GM19455 (cell line): ENCODE data around the gene KRT76.

ENCODE experiments used
- ATAC-seq: cut with Tn5 transposase; IDR thresholded peaks from one replicate; pipeline ENCODE4 v1.9.1; 2021; ENCODE audit not compliant: unreplicated experiment

KRT76 gene

DNA sequence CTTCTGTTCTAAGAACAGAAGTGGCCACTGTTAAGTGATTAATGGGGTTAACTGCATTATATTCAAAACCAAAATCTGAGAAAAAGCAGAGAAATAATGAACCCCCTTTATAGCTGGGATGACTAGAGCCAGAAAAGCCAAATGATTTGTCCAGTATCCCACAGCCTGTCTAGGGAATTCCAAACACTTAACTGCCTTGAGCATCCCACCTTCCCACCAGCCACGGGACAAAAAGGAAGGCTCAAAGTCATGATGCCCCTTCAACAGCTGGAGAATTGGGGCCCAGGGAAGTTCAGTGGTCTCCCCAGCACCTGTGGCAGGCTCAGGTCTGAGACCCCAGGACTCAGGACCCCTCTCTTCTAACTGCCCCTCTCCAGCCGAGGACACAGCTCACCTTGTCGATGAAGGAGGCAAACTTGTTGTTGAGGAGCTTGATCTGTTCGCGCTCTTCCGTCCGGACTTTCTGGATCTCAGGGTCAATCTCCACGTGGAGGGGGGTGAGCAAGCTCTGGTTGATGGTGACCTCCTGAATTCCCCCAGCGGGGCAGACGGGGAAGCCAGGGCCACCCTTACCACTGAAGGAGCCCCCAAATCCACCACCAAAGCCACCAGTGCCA is 36.2 kb upstream of the KRT76 start:
- ATAC-seq = no peak

DNA sequence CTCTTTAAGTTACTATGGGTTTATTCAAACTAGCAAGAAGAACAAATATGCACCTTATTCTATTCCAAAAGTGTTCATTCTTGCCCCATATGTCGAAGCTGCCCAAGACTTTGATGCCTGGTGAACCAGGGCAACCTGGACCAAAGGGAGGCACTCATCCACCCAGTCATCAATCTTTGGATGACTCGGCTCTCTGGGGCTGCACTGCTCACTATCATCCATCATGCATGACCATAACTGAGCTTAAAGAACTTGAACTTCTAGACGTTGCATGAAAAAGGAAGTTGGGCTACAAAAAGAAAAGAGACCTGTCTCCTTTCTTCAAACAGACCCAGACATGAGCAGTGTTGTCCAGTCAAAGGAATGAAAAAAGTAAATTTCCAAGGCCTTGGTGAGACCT is 35.6 kb upstream of the KRT76 start:
- ATAC-seq = no peak

DNA sequence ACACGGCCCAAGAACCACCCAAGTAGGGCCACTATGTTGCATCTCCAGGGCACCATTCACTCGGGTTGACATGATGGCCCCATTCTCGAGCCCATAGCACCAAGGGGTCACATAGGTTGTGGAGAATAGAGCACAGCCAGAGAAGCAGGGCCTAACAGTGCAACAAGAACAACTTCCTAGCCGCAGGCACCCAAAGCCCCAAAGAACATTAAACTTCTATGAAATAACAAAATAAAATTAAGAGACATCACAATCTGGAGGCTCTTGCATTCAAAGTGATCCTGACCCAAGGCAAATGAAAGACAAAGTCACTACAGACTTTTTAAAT is 34.9 kb upstream of the KRT76 start:
- no peak for ATAC-seq

DNA sequence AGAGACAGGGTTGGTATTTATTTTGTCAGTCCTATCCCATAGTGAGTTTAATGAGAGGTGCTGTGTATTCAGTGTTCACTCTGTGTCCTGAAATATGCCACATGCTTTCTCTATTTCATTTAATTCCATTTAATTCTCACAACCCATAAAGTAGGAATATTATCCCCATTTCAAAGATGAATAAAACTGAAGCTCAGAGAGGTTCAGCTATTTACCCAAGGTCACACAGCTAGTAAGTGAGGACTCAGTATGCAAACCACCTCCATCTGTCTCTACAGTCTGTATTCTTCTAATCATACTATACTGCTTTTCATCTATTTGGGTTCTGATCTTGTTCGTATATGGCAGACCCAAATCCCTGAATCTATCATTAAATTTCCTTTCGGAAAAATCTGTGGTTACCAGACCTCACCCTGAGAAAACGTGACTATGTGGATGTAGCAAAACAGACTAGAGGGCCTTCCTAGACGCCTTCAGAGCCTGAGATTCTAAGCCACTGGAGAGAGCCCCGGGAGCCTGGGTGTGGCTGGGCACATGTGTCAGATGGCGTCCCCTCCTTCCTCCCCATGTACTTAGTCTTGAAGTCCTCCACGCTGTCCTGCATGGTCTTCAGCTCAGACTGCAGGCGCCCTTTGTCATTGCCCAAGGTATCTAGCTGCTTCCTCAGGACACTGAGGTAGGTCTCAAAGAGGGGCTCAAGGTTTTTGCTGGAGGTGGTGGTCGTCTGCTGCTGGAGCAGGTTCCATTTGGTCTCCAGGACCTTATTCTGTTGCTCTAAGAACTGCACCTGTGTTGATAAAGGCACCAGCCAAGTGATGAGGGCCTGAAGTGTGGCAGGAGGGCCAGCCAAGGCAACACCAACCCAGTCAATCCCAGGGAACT is 34.3 kb upstream of the KRT76 start:
- ATAC-seq = no peak

GRCh38 chr12:52810554-52810953 is 33.4 kb upstream of the KRT76 start:
- ATAC-seq = no peak

DNA sequence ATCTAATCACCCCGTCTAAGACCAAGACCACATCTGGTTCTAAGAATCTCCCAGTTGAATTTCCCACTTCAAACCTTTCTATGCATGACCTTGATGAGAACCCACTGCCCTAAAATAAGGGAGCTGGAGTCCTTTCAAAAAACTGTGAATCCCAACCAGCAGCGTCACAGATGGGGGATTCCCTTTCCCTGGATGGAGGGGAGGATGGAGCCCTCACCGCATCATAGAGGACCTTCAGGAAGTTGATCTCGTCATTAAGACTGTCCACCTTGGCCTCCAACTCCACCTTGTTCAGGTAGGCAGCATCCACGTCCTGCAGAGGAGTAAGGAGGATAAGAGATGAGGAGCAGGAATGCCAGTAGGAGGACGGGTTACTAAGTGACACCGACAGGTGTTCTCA is 32.0 kb upstream of the KRT76 start:
- ATAC-seq = no peak

- no peak for ATAC-seq
Measured at GRCh38 chr12:52808573-52809160, 31.5 kb upstream of the KRT76 start.

DNA sequence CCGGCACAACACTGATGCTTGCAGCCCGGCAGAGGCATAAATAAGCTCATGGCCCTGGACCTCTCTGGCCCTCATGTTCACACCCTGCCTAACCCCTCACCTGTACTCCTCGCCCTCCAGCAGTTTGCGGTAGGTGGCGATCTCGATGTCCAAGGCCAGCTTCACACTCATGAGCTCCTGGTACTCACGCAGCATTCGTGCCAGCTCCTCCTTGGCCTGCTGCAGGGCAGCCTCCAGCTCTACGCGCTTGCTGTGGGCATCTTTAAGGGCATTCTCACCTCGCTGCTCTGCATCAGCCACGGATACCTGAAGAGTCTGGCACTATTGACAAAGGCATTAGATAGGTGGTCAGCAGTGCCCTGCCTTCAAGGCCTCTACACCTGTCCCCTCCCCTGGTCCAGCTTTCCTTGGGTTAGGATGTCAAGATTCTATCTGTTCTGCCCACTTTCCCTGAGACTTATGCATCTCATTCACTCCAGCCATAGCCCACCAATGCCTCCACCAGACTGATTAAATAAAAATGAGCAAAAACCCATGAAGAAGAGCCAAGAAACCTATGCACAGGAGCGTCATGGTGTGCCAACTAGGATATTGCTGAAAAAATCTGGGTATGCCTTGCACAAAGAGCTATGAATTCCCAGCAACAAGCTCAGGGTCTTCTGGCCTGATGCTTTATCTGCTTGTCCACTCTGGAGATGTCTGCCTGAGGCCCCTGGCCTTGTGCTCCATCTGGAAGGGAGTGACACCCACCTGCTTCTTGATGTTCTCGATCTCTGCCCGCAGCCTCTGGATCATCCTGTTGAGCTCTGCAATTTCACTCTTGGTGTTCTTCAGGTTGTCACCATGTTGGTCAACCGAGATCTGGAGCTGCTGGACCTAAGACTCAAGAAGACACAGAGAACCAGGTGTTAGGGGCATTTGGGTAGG is 30.7 kb upstream of the KRT76 start:
- ATAC-seq = no peak

DNA sequence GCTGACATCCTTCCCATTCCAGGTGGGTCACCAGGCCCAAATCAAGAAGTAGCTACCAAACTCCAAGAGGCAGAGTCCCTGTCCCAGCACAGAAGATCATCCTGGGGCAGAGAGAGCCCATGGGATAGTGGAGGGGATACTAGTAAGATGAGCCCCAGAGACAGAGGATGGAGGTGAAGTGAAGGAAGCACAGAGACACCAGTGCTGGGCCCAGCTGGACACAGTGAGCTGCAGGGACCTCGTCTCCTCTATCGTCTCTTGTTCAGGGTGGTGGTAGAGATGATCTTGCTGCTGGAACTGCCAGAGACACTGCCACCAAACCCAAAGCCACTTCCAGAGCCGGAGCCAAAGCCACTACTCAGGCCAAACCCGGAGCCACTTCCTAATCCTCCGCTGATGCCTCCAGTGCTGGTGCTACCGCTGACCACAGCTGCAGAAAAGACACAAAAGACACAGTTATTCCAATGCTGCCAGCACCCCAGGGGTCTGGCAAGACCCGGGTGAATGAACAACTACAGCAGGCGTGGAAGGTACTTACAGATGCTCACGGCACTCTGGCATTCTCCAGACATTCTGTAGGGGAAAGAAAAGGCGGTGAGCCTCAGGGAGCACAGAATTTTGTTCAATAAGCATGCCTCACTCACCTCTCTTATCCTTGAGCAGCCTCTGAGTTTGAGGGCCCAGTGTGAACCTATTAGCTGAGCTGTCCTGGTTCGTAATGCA is 29.8 kb upstream of the KRT76 start:
- ATAC-seq = no peak

DNA sequence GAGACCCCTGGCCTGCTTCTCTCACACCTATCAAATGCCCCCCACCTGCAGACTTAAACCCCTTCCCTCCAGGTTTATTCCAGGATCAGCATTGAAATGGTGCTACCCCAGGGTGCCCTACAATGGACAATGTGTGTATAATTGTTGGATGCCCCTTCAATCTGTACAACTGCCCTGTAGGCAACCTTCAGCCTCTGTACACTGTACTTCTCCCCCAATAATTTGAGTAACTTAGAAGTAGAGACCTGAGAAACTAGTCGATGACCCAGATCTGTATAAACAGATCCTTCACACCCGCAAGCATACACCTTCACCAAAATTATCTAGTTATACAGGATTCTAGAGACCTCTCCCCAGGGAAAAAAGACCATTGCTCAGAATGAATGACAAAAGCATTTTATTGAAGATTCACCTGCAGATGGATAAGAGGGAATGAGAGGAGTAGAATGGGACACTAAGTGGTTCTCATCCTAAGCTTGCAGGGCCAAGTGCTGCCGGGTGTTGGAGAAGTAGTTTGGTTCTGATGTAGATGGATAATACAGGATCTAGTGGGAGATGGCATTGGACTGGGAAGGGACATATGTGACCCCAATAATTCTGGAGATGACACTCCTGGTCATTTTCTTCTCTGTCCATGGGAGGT is 29.1 kb upstream of the KRT76 start:
- ATAC-seq = no peak

DNA sequence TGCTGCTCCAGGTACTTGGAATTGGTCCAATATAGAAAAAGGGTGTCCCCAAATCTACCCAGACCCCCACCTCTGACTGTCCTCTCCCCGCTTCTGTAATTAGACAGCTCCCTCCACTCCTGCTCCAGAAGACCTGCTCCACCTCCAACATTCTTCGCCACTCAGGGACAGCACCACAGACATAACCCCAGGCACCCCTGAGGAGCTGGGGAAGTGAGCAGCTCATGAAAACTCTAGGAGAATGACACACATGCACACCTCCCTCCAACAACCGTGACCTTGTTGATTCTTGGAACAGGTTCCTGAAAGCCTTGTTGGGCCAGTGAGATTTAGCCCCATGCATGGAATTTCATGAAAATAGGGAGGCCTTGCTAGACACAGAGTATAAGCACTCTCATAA is 28.6 kb upstream of the KRT76 start:
- no peak for ATAC-seq

DNA sequence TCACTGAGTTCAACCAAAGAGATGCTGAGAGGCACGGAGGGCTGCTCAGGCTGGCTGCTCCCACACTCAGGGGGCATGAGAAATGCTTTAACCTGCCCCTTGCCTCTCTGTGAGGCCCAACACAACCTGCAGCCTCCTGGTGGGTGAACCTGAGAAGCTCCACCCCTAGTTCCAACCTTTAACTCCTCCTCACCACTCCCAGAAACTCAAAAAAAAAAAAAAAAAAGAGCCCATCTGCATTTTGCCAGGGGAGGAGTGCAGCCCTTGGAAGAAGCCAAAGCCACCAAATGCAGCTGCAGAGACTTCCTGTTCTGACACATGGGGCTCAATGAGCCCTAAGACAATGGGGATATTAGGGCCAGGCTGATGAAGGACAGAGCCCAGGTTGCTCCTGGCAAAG is 27.9 kb upstream of the KRT76 start:
- no peak for ATAC-seq

GRCh38 chr12:52802442-52802841 is 25.3 kb upstream of the KRT76 start:
- no peak for ATAC-seq

DNA sequence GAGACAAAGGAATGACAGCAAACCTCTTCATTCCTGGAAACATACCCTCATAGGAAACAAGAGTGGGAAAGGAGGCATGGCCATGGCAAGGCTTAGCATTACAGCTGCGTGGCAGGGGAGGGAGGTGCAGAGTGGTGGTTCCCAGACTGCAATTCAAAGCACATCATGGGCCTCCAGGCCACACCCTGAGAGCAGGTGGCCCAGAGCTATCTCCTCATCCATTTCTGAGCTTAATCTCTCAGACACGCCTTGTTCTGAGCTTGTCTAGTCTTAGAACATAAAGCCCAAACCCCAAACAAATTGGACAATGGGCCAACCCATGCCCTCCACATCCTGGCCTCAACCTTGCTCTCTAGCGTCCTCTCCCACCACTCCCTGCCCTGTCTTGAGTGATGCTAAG is 24.6 kb upstream of the KRT76 start:
- ATAC-seq = no peak

GRCh38 chr12:52800259-52800917 is 23.2 kb upstream of the KRT76 start:
- no peak for ATAC-seq

DNA sequence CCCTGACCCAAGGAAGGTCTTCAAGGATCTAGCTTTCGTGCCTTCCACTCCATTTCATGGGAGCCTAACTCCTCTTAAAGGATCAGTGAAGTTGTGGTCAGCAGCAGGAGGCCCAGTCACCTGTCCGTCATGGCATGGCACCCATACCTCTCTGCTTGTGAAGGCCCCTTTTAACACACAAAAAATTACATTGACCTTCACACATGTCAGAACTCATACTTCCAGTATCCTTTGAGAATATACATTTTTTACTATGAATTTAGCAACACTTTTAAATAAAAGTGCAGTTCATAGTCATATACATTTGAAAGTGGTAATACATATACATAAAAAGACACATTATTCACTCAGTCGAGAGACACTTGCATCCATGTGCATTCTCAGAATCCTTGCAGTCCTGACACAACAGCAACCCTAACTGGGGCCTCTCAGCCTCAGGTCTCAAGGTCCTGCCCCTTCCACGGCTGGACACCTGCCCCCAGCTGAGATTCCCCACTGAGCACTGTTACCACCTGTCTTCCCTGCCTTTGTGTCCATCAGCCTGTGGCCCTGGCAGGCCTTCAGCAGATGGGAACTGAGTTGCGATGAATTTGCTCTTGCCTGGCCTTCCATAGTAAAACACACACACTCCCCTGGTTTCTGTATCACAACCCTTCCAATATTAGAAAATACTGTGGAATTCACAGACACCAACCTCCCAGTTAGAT is 22.5 kb upstream of the KRT76 start:
- ATAC-seq = no peak

DNA sequence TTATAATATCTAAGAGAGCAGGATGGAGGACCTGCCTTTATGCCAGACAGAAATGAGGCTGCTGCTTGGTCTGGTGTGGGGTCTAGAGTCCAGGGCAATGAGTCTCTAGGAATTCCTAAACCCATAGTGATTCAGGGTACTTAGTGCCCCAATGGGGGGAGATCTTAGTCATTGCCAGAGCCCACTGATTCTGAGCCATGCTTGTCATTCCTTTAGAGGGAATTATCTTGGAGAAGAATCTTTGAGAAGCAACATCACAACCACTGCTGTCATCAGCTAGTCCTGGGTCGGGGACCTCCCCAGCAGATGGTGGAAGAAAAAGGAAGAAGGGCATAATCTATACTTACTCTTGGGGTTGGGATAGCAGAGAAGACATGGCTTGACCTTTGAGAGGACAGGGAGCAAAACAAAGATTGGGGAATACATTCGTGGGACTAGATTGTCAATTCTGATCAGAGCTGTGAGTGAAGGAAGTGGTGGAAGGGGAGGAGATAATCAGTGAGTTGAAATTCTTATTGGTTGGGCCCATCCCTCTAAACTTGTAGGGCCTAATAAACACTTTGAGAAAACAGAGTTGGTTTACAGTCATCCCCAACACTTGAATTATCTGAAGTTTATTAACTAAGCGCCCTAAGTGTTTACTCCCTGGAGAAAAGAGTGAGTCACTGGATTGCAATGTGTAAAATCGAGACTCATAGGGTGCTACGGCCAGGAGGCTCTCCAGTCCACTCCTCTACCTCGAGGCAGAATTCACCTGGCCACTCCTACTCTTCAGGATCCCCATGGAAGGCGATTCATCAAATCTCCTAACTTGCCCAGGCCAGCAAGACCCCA is 21.7 kb upstream of the KRT76 start:
- no peak for ATAC-seq

DNA sequence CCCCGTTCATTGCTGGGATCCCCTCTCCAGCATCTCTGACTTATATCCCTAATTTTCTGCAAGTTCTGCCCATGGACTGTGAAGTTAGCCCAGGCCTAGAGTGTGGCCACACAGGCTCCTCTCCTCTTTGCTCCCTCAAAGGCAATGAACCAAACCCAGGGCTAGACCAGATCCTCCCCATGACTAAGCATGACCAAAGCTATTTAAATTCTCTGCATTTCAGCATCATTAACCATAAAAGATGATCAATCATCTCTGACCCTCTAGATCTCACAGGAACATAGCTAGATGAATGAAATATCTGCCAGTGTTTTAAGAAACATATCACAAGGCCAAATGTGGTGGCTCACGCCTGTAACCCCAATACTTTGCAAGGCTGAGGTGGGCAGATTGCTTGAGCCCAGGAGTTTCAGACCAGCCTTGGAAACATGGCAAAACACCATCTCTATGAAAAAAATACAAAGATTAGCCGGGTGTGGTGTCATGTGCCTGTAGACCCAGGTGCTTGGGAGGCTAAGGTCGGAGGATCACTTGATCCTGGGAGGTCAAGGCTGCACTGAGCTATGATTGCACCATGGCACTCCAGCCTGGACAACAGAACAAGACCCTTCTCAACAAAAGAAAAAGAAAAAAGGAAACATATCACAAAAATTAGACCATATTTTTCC is 21.0 kb upstream of the KRT76 start:
- ATAC-seq = no peak
